ENCODE measurements around the gene CLTCL1. TPM values are rescaled to one million over a fixed set of nuclear protein-coding genes. Genes with fewer than 3 reads are reported as not detected.
"Not testable (repeated sequence)": the region's sequence is repeated elsewhere in the genome, so short reads cannot be mapped to it uniquely, and the experiment has no call there.

CLTCL1 gene
- total RNA-seq, 1 donor from 2014 or later, result 13.7 TPM

GRCh38 chr22:19266547-19267086, 24.9 kb downstream of the CLTCL1 start:
- Histone ChIP-seq H3K36me3 (ENCODE audit: control insufficient read depth, insufficient read depth, low read length) (no peaks in the 10 kb centered on the region), H3K27me3 (ENCODE audit: control insufficient read depth, insufficient read depth, low read length) (no peaks in the 10 kb centered on the region), H3K4me3 (ENCODE audit: low read depth, low read length) (no peak overlapping the region)
- FAIRE-seq (no peak), DNase-seq (ENCODE audit: low read depth) (no peak)
- TF ChIP-seq, protein P1, sequence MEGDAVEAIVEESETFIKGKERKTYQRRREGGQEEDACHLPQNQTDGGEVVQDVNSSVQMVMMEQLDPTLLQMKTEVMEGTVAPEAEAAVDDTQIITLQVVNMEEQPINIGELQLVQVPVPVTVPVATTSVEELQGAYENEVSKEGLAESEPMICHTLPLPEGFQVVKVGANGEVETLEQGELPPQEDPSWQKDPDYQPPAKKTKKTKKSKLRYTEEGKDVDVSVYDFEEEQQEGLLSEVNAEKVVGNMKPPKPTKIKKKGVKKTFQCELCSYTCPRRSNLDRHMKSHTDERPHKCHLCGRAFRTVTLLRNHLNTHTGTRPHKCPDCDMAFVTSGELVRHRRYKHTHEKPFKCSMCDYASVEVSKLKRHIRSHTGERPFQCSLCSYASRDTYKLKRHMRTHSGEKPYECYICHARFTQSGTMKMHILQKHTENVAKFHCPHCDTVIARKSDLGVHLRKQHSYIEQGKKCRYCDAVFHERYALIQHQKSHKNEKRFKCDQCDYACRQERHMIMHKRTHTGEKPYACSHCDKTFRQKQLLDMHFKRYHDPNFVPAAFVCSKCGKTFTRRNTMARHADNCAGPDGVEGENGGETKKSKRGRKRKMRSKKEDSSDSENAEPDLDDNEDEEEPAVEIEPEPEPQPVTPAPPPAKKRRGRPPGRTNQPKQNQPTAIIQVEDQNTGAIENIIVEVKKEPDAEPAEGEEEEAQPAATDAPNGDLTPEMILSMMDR (IDR thresholded peaks at IDR 0.05; ENCODE audit: insufficient read depth, low read length, severe bottlenecking), result no peak

GRCh38 chr22:19265779-19266178, 25.7 kb downstream of the CLTCL1 start:
- DNase-seq (ENCODE audit: low read depth) (no peak), FAIRE-seq (no peak)
- H3K4me3 ChIP-seq (ENCODE audit: low read depth, low read length), result no peak overlapping the region
- H3K36me3 ChIP-seq (ENCODE audit: control insufficient read depth, insufficient read depth, low read length), result no peaks in the 10 kb centered on the region
- no peaks in the 10 kb centered on the region for H3K27me3 ChIP-seq (ENCODE audit: control insufficient read depth, insufficient read depth, low read length)
- TF ChIP-seq, protein P1 (IDR thresholded peaks at IDR 0.05; ENCODE audit: insufficient read depth, low read length, severe bottlenecking), result no peak

GRCh38 chr22:19260804-19261203, 30.7 kb downstream of the CLTCL1 start:
- TF ChIP-seq, protein P1 (IDR thresholded peaks at IDR 0.05; ENCODE audit: insufficient read depth, low read length, severe bottlenecking), result no peak
- no peak for FAIRE-seq
- H3K27me3 ChIP-seq (ENCODE audit: control insufficient read depth, insufficient read depth, low read length), result no peaks in the 10 kb centered on the region
- DNase-seq (ENCODE audit: low read depth), result no peak
- H3K36me3 ChIP-seq (ENCODE audit: control insufficient read depth, insufficient read depth, low read length), result peaks cover 2% of the 10 kb centered on the region
- H3K4me3 ChIP-seq (ENCODE audit: low read depth, low read length), result no peak overlapping the region

DNA sequence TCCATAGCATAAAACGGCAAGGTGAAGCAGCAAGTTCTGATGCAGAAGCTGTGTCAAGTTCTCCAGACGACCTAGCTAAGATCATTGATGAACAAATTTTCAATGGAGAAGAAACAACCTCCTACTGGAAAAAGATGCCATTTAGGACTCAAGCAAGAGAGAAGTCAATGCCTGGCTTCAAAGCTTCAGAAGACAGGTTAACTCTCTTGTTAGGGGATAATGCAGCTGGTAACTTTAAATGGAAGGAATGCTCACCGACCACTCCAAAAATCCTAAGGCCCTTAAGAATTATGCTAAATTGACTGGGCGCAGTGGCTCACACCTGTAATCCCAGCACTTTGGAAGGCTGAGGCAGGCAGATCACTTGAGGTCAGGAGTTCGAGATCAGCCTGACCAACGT, 31.3 kb downstream of the CLTCL1 start:
- no peak for FAIRE-seq
- H3K27me3 ChIP-seq (ENCODE audit: control insufficient read depth, insufficient read depth, low read length), result no peaks in the 10 kb centered on the region
- TF ChIP-seq, protein P1 (IDR thresholded peaks at IDR 0.05; ENCODE audit: insufficient read depth, low read length, severe bottlenecking), result no peak
- no peak overlapping the region for H3K4me3 ChIP-seq (ENCODE audit: low read depth, low read length)
- DNase-seq (ENCODE audit: low read depth), result no peak
- peaks cover 2% of the 10 kb centered on the region for H3K36me3 ChIP-seq (ENCODE audit: control insufficient read depth, insufficient read depth, low read length)

GRCh38 chr22:19258968-19259288, 32.6 kb downstream of the CLTCL1 start:
- H3K4me3 ChIP-seq (ENCODE audit: low read depth, low read length); DNase-seq (ENCODE audit: low read depth); FAIRE-seq; H3K36me3 ChIP-seq (ENCODE audit: control insufficient read depth, insufficient read depth, low read length); H3K27me3 ChIP-seq (ENCODE audit: control insufficient read depth, insufficient read depth, low read length): not testable (repeated sequence)

DNA sequence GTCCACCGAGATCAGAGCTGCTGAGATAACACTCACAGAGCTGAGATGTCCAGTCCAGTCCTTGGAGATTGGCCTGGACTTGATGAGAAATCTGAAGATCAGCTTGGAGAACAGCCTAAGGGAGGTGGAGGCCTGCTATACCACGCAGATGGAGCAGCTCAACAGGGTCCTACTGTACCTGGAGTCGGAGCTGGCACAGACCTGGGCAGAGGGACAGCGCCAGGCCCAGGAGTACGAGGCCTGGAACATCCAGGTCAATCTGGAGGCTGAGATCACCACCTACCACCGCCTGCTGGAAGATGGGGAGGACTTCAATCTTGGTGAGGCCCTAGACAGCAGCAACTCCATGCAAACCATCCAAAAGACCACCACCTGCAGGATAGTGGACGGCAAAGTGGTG, 33.1 kb downstream of the CLTCL1 start:
- no peak overlapping the region for H3K4me3 ChIP-seq (ENCODE audit: low read depth, low read length)
- H3K36me3 ChIP-seq (ENCODE audit: control insufficient read depth, insufficient read depth, low read length), result peaks cover 4% of the 10 kb centered on the region
- no peak for FAIRE-seq
- TF ChIP-seq, protein P1 (IDR thresholded peaks at IDR 0.05; ENCODE audit: insufficient read depth, low read length, severe bottlenecking), result no peak
- no peaks in the 10 kb centered on the region for H3K27me3 ChIP-seq (ENCODE audit: control insufficient read depth, insufficient read depth, low read length)
- DNase-seq (ENCODE audit: low read depth), result no peak

DNA sequence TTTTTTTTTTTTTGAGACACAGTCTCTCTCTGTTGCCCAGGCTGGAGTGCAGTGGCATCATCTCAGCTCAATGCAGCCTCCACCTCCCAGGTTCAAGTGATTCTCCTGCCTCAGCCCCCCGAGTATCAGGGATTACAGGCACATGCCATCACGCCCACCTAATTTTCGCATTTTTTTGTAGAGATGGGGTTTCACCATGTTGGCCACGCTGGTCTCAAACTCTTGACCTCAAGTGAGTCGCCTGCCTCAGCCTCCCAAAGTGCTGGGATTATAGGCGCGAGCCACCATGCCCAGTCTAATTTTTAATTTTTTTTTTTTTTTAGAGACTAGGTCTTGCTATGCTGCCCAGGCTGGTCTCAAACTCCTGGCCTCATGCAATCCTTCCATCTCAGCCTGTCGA, 35.2 kb downstream of the CLTCL1 start:
- not testable (repeated sequence) for H3K4me3 ChIP-seq (ENCODE audit: low read depth, low read length); H3K36me3 ChIP-seq (ENCODE audit: control insufficient read depth, insufficient read depth, low read length); FAIRE-seq; H3K27me3 ChIP-seq (ENCODE audit: control insufficient read depth, insufficient read depth, low read length); DNase-seq (ENCODE audit: low read depth)
